HCT116 (cell line): Measurements from ENCODE around the gene ZNF646. TPM values are rescaled to one million over a fixed set of nuclear protein-coding genes. Genes with fewer than 3 reads are reported as not detected.

Source experiments
- ATAC-seq: fragments of 200-7000 bp; cut with Tn5 transposase; 2 replicates; pipeline ENCODE4 v1.9.1; 2020; ENCODE audit warnings: mild to moderate bottlenecking, moderate library complexity
- BruUV-seq: library from RNA; stranded (reverse); fragments of 400-500 nt; replicated peaks from 2 replicates; lab custom pipeline; 2021; lab: Mats Ljungman, UMichigan
- CTCF ChIA-PET: fragments of 300-600 bp; sonication (Branson Sonifier 250); formaldehyde crosslinking; loops from one replicate; lab custom pipeline; 2021; ENCODE audit warnings: antibody characterized with exemption; lab: Charles Lee
- POLR2A ChIA-PET: fragments of 300-600, 350-600 bp; sonication (Branson Sonifier 250); formaldehyde crosslinking; loops from one replicate; lab custom pipeline; 2021; ENCODE audit warnings: antibody characterized with exemption; lab: Charles Lee
- RAD21 ChIA-PET, 2 experiments: fragments of 300-600 bp; sonication (Branson Sonifier 250); formaldehyde crosslinking; loops; one replicate each; lab custom pipeline; 2023; ENCODE audit warnings: low total read pairs in 2 of 2; ENCODE audit not compliant: uncharacterized antibody in 2 of 2, unreplicated experiment in 2 of 2, low non-redundant PET in 1 of 2; lab: Charles Lee
- DNase-seq: peaks from one replicate; pipeline ENCODE4 v3.0.0-alpha.2; 2010; ENCODE audit warnings: low read depth, low spot score
- H2AFZ ChIP-seq: fragments of 200-600 bp; shearing (Covaris generic), sonication (generic); 2 replicates; pipeline ENCODE4 v1.6.1; 2017; ENCODE audit warnings: low read depth, mixed run types, mixed read lengths, antibody characterized with exemption, low read length; ENCODE audit not compliant: poor library complexity, severe bottlenecking
- H3K27ac ChIP-seq: 2 replicates; pipeline ENCODE4 v1.5.1; 2012; ENCODE audit warnings: low read depth, low read length
- H3K27me3 ChIP-seq: fragments of 200-600 bp; sonication (generic); 2 replicates; pipeline ENCODE4 v1.6.1; 2016; ENCODE audit warnings: mixed run types, low read length, mixed read lengths; ENCODE audit not compliant: insufficient read depth
- H3K36me3 ChIP-seq, 2 experiments: fragments of 200-500 bp in 1 of 2; fragments of 200-600 bp in 1 of 2; sonication (Bioruptor generic) in 1 of 2; sonication (generic) in 1 of 2; 2 replicates each; pipeline versions ENCODE4 v1.5.1 to v1.6.1; 2014 to 2016; ENCODE audit warnings: low read length in 2 of 2, inconsistent platforms in 1 of 2, mixed read lengths in 1 of 2, mixed run types in 1 of 2; ENCODE audit not compliant: insufficient read depth in 2 of 2, control insufficient read depth in 1 of 2
- H3K4me1 ChIP-seq, 2 experiments: fragments of 200-600 bp in 1 of 2; sonication (generic) in 1 of 2; 2 replicates each; pipeline versions ENCODE4 v1.5.1 to v1.6.1; 2012 to 2017; ENCODE audit warnings: low read length in 2 of 2, inconsistent platforms in 1 of 2, mild to moderate bottlenecking in 1 of 2, mixed read lengths in 1 of 2, mixed run types in 1 of 2, moderate library complexity in 1 of 2; ENCODE audit not compliant: insufficient read depth in 2 of 2, control insufficient read depth in 1 of 2
- H3K4me2 ChIP-seq: fragments of 200-600 bp; sonication (generic); 2 replicates; pipeline ENCODE4 v1.6.1; 2017; ENCODE audit warnings: mixed run types, low read length, mixed read lengths
- H3K4me3 ChIP-seq, 2 experiments: fragments of 200-600 bp in 1 of 2; sonication (generic) in 1 of 2; replicated peaks in 1 of 2; 2 replicates each; pipeline ENCODE4 v1.5.1; 2011 to 2016; ENCODE audit warnings: low read length in 2 of 2, control low read depth in 1 of 2, low read depth in 1 of 2, mild to moderate bottlenecking in 1 of 2, mixed read lengths in 1 of 2, mixed run types in 1 of 2
- H3K79me2 ChIP-seq: fragments of 200-600 bp; sonication (generic); 2 replicates; pipeline ENCODE4 v1.6.1; 2017; ENCODE audit warnings: mild to moderate bottlenecking, mixed run types, low read length, moderate library complexity, mixed read lengths; ENCODE audit not compliant: insufficient read depth
- H3K9ac ChIP-seq: fragments of 200-600 bp; sonication (generic); 2 replicates; pipeline ENCODE4 v1.6.1; 2016; ENCODE audit warnings: low read length, mixed read lengths
- H3K9me2 ChIP-seq: fragments of 200-600 bp; sonication (generic), shearing (Covaris generic); 2 replicates; pipeline ENCODE4 v1.6.1; 2017; ENCODE audit warnings: mixed run types, mild to moderate bottlenecking, moderate library complexity; ENCODE audit not compliant: insufficient read depth
- H3K9me3 ChIP-seq, 2 experiments: fragments of 200-500 bp in 1 of 2; fragments of 200-600 bp in 1 of 2; sonication (Bioruptor generic) in 1 of 2; sonication (generic) in 1 of 2; 2 replicates each; pipeline ENCODE4 v1.6.1; 2014 to 2017; ENCODE audit warnings: low read length in 2 of 2, mixed read lengths in 2 of 2, inconsistent platforms in 1 of 2, low read depth in 1 of 2, mild to moderate bottlenecking in 1 of 2, mixed run types in 1 of 2, moderate library complexity in 1 of 2; ENCODE audit not compliant: control insufficient read depth in 1 of 2, insufficient read depth in 1 of 2
- H4K20me1 ChIP-seq: fragments of 200-600 bp; sonication (generic), shearing (Covaris generic); 2 replicates; pipeline ENCODE4 v1.6.1; 2017; ENCODE audit warnings: mixed run types, mild to moderate bottlenecking, moderate library complexity; ENCODE audit not compliant: insufficient read depth
- ATF3 ChIP-seq: IDR thresholded peaks from 2 replicates; pipeline ENCODE4 v1.6.1; 2012
- CBX3 ChIP-seq: IDR thresholded peaks from 2 replicates; pipeline ENCODE4 v1.6.1; 2012; ENCODE audit warnings: low read depth
- CEBPB ChIP-seq: IDR thresholded peaks from 2 replicates; pipeline ENCODE4 v1.6.1; 2012; ENCODE audit warnings: low read depth
- EGR1 ChIP-seq: IDR thresholded peaks from 2 replicates; pipeline ENCODE4 v1.6.1; 2012; ENCODE audit warnings: low read depth
- ELF1 ChIP-seq: IDR thresholded peaks from 2 replicates; pipeline ENCODE4 v1.6.1; 2012; ENCODE audit warnings: low read depth, borderline replicate concordance
- EZH2 ChIP-seq: fragments of 200-600 bp; sonication (generic); IDR thresholded peaks from 2 replicates; pipeline ENCODE4 v1.6.1; 2017; ENCODE audit warnings: antibody characterized with exemption, mixed run types
- EZH2phosphoT487 ChIP-seq: fragments of 200-600 bp; IDR thresholded peaks from 2 replicates; pipeline ENCODE4 v1.6.1; 2018; ENCODE audit warnings: antibody characterized with exemption, borderline replicate concordance
- FOSL1 ChIP-seq: IDR thresholded peaks from 2 replicates; pipeline ENCODE4 v1.6.1; 2012; ENCODE audit warnings: low read depth
- JUND ChIP-seq: IDR thresholded peaks from 2 replicates; pipeline ENCODE4 v1.6.1; 2012
- RAD21 ChIP-seq: IDR thresholded peaks from 2 replicates; pipeline ENCODE4 v1.6.1; 2012; ENCODE audit warnings: low read depth, mild to moderate bottlenecking
- SIN3A ChIP-seq: IDR thresholded peaks from 2 replicates; pipeline ENCODE4 v1.6.1; 2012; ENCODE audit warnings: low read depth
- SP1 ChIP-seq: IDR thresholded peaks from 2 replicates; pipeline ENCODE4 v1.6.1; 2012; ENCODE audit warnings: low read depth
- SRF ChIP-seq: IDR thresholded peaks from 2 replicates; pipeline ENCODE4 v1.6.1; 2012; ENCODE audit warnings: low read depth
- TCF7L2 ChIP-seq: IDR thresholded peaks from 2 replicates; pipeline ENCODE4 v1.7.0; 2011; ENCODE audit warnings: borderline replicate concordance, inconsistent platforms; ENCODE audit not compliant: insufficient read depth, insufficient read length; ENCODE audit errors: extremely low read depth
- ZBTB33 ChIP-seq: IDR thresholded peaks from 2 replicates; pipeline ENCODE4 v1.6.1; 2011; ENCODE audit warnings: mild to moderate bottlenecking, low read length, moderate library complexity; ENCODE audit not compliant: insufficient replicate concordance; ENCODE audit errors: extremely low read depth
- ZFX ChIP-seq: fragments of 450-650 bp; IDR thresholded peaks from 2 replicates; pipeline ENCODE4 v1.6.1; 2017
- ZNF274 ChIP-seq: fragments of 200-500 bp; sonication (Bioruptor generic); IDR thresholded peaks from 2 replicates; pipeline ENCODE4 v1.6.1; 2014; ENCODE audit warnings: mild to moderate bottlenecking, low read depth, low read length, inconsistent platforms
- intact Hi-C: fragments of 100-400 bp; cut with micrococcal nuclease; formaldehyde crosslinking; loops from 2 replicates; pipeline ENCODE4 v1.10.0; 2022
- total RNA-seq: library from RNA; stranded (reverse); gene quantifications from one replicate; pipeline ENCODE4 v1.2.1, GENCODE V29; 2021; ENCODE audit not compliant: unreplicated experiment
- TF ChIP-seq, protein P1 (sequence below): IDR thresholded peaks from 2 replicates; pipeline ENCODE4 v1.6.1; 2012
- TF ChIP-seq, protein P2 (sequence below), 3 experiments: fragments of 200-600 bp in 1 of 3; sonication (generic) in 1 of 3; IDR thresholded peaks in 2 of 3; conservative IDR thresholded peaks in 1 of 3; 2 replicates each; pipeline ENCODE4 v1.5.1; 2012 to 2017; ENCODE audit warnings: low read depth in 2 of 3, low read length in 2 of 3, antibody characterized with exemption in 1 of 3, borderline replicate concordance in 1 of 3, control low read depth in 1 of 3, mild to moderate bottlenecking in 1 of 3, mixed read lengths in 1 of 3, mixed run types in 1 of 3, moderate library complexity in 1 of 3; ENCODE audit not compliant: insufficient read depth in 1 of 3

ZNF646 gene
- total RNA-seq, 1 experiment from 2014 or later: 17.7 TPM

DNA sequence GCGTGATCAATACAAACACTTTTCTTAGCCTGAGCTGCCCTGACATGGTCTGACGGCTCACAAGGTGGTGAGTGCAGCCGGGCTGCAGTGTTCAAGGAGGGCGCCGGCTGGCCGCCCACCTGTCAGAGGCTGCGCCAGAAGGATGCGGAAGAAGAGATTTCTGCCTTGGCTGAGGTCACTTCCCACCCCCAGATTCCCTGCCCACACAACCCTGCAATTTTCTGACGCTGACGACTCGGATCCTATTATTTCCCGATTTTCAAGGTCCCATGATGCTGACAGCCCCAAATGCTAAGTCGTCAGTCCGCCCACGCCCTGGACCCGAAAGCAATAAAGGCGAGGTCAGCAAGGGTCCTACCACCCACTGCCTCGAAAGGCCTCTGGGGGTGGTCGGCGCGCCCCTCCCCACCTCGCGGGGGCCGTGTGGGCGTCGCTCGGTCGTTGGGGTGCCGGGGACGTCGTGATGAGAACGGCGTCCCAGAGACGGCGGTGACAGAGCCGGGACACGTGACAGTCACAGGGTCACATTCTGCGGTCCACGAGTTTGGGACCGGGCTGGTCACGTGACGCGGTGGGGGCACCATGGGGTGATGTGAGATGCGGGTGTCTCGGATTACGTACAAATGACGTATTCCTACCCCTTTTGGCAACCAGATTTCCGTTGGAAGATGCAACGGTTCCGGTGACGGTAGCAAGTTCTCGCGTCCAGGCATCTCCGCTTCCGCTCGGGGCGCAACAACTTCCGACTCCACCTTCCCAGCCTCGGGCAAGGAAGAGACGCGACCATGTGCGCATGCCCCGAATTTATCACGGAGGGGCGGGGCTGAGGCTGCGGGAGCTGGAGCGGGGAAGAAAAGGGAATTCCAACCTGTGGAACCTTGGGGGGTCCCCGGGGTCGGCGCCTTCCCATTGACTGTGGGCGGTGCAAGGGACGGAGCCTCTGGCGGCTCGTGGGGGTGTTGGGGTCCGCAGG lies 41.2 kb upstream of the ZNF646 start, which contains the start of gene STX4:
STX4 (plus strand) TSS at position 823 of the 973 bp plus-strand sequence. CDS start 248 bp downstream, outside the sequence.
- Histone ChIP-seq H3K36me3 (peaks cover 0 to 3% of the 10 kb centered on the region in 2 experiments; a peak in 1 of 4 replicates), H2AFZ (no peak within 1 kb of the TSS), H3K4me1 (peaks cover 5 to 15% of the 10 kb centered on the region in 2 experiments), H3K4me3 (peak within 1 kb of the TSS; percentile 84 to 98), H3K9me3 (no peaks in the 10 kb centered on the region), H3K27me3 (no peaks in the 10 kb centered on the region), H3K9me2 (no peaks in the 10 kb centered on the region), H3K4me2 (peak within 1 kb of the TSS; percentile 90), H3K79me2 (peaks cover 10% of the 10 kb centered on the region; the same call in 1 of the 2 replicates), H4K20me1 (no peaks in the 10 kb centered on the region), H3K27ac (peak within 1 kb of the TSS; percentile 69), H3K9ac (peak within 1 kb of the TSS; percentile 75)
- DNase-seq: peak; percentile 89
- ChIA-PET RAD21 (interaction anchor here in 1 of 2 experiments (0.7 kb wide), 2 partner anchors 292 to 410 kb away, joined by 3 to 8 read pairs; no protein-coding TSS in a partner anchor), CTCF (interaction anchor here (1.0 kb wide), 1 partner anchor 48 kb away, joined by 4 read pairs; the partner anchor contains the start of gene HSD3B7), POLR2A (interaction anchor here (0.6 to 1.6 kb wide), 4 partner anchors 36 to 353 kb away, joined by 3 to 5 read pairs (median 4); partner anchors contain the start of genes KAT8, ZNF646 and ZNF668)
- BruUV-seq: TSS peak; percentile 86
- intact Hi-C loops: loop anchor here (2.0 kb wide), 1 partner anchor 40 kb away; no protein-coding TSS in a partner anchor
- ATAC-seq: peak; percentile 80
- TF ChIP-seq SP1 (peak; percentile 17; the same call in 1 of the 2 replicates), CEBPB (no peak), EZH2phosphoT487 (no peak), ZBTB33 (no peak), EZH2 (no peak), ATF3 (no peak), EGR1 (peak; percentile 86), TCF7L2 (no peak), RAD21 (no peak), ZNF274 (no peak), JUND (no peak), SIN3A (no peak; the same call in 1 of the 2 replicates), SRF (peak; percentile 98), ELF1 (no peak; the same call in 1 of the 2 replicates), ZFX (no peak), FOSL1 (no peak), CBX3 (peak; percentile 58; the same call in 1 of the 2 replicates)
- TF ChIP-seq, protein P1, sequence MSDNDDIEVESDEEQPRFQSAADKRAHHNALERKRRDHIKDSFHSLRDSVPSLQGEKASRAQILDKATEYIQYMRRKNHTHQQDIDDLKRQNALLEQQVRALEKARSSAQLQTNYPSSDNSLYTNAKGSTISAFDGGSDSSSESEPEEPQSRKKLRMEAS: peak; percentile 97
- TF ChIP-seq, protein P2, sequence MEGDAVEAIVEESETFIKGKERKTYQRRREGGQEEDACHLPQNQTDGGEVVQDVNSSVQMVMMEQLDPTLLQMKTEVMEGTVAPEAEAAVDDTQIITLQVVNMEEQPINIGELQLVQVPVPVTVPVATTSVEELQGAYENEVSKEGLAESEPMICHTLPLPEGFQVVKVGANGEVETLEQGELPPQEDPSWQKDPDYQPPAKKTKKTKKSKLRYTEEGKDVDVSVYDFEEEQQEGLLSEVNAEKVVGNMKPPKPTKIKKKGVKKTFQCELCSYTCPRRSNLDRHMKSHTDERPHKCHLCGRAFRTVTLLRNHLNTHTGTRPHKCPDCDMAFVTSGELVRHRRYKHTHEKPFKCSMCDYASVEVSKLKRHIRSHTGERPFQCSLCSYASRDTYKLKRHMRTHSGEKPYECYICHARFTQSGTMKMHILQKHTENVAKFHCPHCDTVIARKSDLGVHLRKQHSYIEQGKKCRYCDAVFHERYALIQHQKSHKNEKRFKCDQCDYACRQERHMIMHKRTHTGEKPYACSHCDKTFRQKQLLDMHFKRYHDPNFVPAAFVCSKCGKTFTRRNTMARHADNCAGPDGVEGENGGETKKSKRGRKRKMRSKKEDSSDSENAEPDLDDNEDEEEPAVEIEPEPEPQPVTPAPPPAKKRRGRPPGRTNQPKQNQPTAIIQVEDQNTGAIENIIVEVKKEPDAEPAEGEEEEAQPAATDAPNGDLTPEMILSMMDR (IDR thresholded peaks at IDR 0.05 in 2 of 3, conservative IDR thresholded peaks at IDR 0.05 in 1 of 3; ENCODE audit: borderline replicate concordance in 1 of 3, insufficient read depth in 1 of 3, low read depth in 2 of 3, low read length in 2 of 3): no peak
